Measurements from ENCODE around the gene QPRT.

DNA sequence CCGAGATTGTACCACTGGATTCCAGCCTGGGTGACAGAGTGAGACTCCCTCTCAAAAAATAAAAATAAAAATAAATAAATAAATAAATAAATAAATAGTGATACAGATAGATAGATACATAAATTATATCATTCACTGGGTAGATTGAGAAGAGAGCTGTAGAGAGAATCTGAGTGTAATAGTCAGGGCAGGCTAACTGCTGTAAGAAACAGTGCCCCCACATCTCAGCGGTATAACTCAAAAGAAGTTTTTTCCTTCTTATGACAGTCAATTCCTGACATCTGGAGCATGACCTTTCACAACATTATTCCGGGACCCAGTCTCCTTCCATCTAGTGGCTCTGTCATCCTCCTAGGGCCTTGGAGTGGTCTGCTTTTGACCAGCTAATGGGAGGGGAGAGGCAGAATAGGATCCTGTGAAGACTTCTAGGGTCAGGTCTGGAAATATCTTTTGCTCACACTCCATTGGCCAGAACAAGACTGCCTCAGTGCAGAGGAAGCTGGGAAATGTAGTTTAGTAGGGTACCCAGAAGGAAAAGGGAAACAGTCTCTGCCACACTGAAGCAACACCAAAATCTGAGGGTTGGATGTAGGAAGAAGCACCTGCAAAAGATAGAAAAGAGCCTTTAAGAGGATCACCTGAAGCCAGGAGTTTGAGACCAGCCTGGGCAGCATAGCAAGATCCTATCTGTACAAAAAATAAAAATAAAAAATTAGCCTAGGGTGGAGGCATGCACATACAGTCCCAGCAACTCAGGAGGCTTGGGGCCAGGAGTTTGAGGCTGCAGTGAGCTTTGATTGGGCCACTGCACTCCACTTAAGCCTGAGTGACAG, 3.0 kb upstream of the QPRT start:
- TF ChIP-seq, protein P1, sequence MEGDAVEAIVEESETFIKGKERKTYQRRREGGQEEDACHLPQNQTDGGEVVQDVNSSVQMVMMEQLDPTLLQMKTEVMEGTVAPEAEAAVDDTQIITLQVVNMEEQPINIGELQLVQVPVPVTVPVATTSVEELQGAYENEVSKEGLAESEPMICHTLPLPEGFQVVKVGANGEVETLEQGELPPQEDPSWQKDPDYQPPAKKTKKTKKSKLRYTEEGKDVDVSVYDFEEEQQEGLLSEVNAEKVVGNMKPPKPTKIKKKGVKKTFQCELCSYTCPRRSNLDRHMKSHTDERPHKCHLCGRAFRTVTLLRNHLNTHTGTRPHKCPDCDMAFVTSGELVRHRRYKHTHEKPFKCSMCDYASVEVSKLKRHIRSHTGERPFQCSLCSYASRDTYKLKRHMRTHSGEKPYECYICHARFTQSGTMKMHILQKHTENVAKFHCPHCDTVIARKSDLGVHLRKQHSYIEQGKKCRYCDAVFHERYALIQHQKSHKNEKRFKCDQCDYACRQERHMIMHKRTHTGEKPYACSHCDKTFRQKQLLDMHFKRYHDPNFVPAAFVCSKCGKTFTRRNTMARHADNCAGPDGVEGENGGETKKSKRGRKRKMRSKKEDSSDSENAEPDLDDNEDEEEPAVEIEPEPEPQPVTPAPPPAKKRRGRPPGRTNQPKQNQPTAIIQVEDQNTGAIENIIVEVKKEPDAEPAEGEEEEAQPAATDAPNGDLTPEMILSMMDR (conservative IDR thresholded peaks at IDR 0.05; ENCODE audit: low read depth, low read length): no peak
- no peak for TF ChIP-seq EZH2 (IDR thresholded peaks at IDR 0.05; ENCODE audit: borderline replicate concordance, low read depth, low read length, poor library complexity, severe bottlenecking)

All from A673 (cell line).